Measurements from ENCODE around the gene CLHC1.

CLHC1 gene

DNA sequence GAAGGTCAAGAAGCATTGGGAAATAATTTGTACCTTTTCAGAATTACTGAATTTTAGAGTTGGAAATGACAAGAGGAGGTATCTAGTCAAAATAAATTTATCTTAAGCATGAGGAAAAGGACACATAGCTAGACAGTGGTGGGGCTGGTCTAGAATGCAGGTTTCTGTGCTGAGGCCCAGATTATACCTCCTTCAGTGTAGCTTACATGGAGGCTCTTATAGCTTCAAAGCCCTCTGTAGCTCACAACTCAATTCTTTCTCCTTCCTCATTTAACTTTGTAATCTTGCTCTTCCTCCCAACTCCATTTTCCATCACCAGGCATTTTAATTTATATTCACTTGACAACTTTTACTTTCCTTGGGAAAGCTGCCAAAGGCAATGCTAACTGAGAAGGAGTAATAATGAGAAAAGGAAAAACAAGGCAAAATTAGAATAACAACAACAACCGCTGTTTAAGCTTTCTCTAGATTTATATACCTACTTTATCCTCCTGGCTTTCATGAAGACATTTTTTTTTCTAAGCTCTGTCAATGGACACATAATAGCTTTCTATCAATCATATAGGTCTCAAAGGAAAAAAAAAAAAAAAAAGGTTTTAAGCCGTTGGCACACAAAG, 58.5 kb downstream of the CLHC1 start:
- H3K79me2 ChIP-seq (ENCODE audit: insufficient read depth, low read length) = no peaks in the 10 kb centered on the region
- ATAC-seq (ENCODE audit: insufficient read depth, low read depth) (no peak), DNase-seq (no peak)
- no peaks in the 10 kb centered on the region for H3K36me3 ChIP-seq (ENCODE audit: insufficient read depth, low read length)
- H3K4me2 ChIP-seq (ENCODE audit: insufficient read depth, low read length) = no peak overlapping the region
- no peak overlapping the region for H2AFZ ChIP-seq (ENCODE audit: low read depth, low read length)
- H4K20me1 ChIP-seq (ENCODE audit: insufficient read depth, low read length) = no peaks in the 10 kb centered on the region
- no peak overlapping the region for H3K4me3 ChIP-seq (ENCODE audit: low read depth in 1 of 2, low read length in 2 of 2)
- H3K27ac ChIP-seq (ENCODE audit: low read length) = no peak overlapping the region
- no peaks in the 10 kb centered on the region for H3K27me3 ChIP-seq (ENCODE audit: insufficient read depth, low read length, poor library complexity)
- TF ChIP-seq, protein P1, sequence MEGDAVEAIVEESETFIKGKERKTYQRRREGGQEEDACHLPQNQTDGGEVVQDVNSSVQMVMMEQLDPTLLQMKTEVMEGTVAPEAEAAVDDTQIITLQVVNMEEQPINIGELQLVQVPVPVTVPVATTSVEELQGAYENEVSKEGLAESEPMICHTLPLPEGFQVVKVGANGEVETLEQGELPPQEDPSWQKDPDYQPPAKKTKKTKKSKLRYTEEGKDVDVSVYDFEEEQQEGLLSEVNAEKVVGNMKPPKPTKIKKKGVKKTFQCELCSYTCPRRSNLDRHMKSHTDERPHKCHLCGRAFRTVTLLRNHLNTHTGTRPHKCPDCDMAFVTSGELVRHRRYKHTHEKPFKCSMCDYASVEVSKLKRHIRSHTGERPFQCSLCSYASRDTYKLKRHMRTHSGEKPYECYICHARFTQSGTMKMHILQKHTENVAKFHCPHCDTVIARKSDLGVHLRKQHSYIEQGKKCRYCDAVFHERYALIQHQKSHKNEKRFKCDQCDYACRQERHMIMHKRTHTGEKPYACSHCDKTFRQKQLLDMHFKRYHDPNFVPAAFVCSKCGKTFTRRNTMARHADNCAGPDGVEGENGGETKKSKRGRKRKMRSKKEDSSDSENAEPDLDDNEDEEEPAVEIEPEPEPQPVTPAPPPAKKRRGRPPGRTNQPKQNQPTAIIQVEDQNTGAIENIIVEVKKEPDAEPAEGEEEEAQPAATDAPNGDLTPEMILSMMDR (IDR thresholded peaks at IDR 0.05; ENCODE audit: borderline replicate concordance, extremely low read depth, low read length, poor library complexity, severe bottlenecking) = no peak
- no peak for TF ChIP-seq EZH2 (IDR thresholded peaks at IDR 0.05; ENCODE audit: borderline replicate concordance, low read depth, low read length, severe bottlenecking)
- no peaks in the 10 kb centered on the region for H3K4me1 ChIP-seq (ENCODE audit: insufficient read depth, low read length)
- H3K9ac ChIP-seq (ENCODE audit: low read depth, low read length) = no peak overlapping the region
- no peaks in the 10 kb centered on the region for H3K9me3 ChIP-seq (ENCODE audit: insufficient read depth, low read length, severe bottlenecking)

DNA sequence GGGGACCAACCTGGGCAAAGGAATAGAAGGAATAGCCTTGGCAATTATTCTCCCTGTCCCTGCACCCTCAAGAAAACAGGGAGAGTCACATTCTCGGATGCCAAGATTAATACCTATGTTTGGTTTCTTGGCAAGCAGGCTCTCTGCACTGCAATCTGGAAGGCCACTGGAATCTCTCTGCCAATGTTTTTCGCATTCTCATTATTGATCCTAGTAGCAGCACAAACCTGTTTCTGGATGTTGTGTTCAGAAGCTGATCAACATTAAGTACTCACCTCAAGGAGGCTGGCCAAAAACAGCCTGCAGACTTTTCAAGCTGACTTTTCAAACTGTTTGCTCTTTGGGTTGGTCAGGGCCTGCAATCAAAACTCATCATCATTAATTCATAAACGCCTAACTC, 62.2 kb downstream of the CLHC1 start:
- ATAC-seq (ENCODE audit: insufficient read depth, low read depth) (no peak), DNase-seq (no peak)
- Histone ChIP-seq H3K27ac (ENCODE audit: low read length) (no peak overlapping the region), H4K20me1 (ENCODE audit: insufficient read depth, low read length) (no peaks in the 10 kb centered on the region), H3K4me1 (ENCODE audit: insufficient read depth, low read length) (no peaks in the 10 kb centered on the region), H3K79me2 (ENCODE audit: insufficient read depth, low read length) (no peaks in the 10 kb centered on the region), H2AFZ (ENCODE audit: low read depth, low read length) (no peak overlapping the region), H3K4me3 (ENCODE audit: low read depth in 1 of 2, low read length in 2 of 2) (no peak overlapping the region), H3K9me3 (ENCODE audit: insufficient read depth, low read length, severe bottlenecking) (no peaks in the 10 kb centered on the region), H3K36me3 (ENCODE audit: insufficient read depth, low read length) (no peaks in the 10 kb centered on the region), H3K27me3 (ENCODE audit: insufficient read depth, low read length, poor library complexity) (no peaks in the 10 kb centered on the region), H3K9ac (ENCODE audit: low read depth, low read length) (no peak overlapping the region), H3K4me2 (ENCODE audit: insufficient read depth, low read length) (no peak overlapping the region)
- TF ChIP-seq, protein P1 (IDR thresholded peaks at IDR 0.05; ENCODE audit: borderline replicate concordance, extremely low read depth, low read length, poor library complexity, severe bottlenecking) = no peak
- no peak for TF ChIP-seq EZH2 (IDR thresholded peaks at IDR 0.05; ENCODE audit: borderline replicate concordance, low read depth, low read length, severe bottlenecking)

GRCh38 chr2:55169359-55169758, 62.7 kb downstream of the CLHC1 start:
- Histone ChIP-seq H3K27me3 (ENCODE audit: insufficient read depth, low read length, poor library complexity) (no peaks in the 10 kb centered on the region), H3K27ac (ENCODE audit: low read length) (no peak overlapping the region), H3K9ac (ENCODE audit: low read depth, low read length) (no peak overlapping the region), H4K20me1 (ENCODE audit: insufficient read depth, low read length) (no peaks in the 10 kb centered on the region), H3K79me2 (ENCODE audit: insufficient read depth, low read length) (no peaks in the 10 kb centered on the region), H3K4me1 (ENCODE audit: insufficient read depth, low read length) (no peaks in the 10 kb centered on the region), H3K4me2 (ENCODE audit: insufficient read depth, low read length) (no peak overlapping the region), H3K36me3 (ENCODE audit: insufficient read depth, low read length) (no peaks in the 10 kb centered on the region), H3K9me3 (ENCODE audit: insufficient read depth, low read length, severe bottlenecking) (no peaks in the 10 kb centered on the region), H3K4me3 (ENCODE audit: low read depth in 1 of 2, low read length in 2 of 2) (no peak overlapping the region), H2AFZ (ENCODE audit: low read depth, low read length) (no peak overlapping the region)
- TF ChIP-seq, protein P1 (IDR thresholded peaks at IDR 0.05; ENCODE audit: borderline replicate concordance, extremely low read depth, low read length, poor library complexity, severe bottlenecking) = no peak
- no peak for TF ChIP-seq EZH2 (IDR thresholded peaks at IDR 0.05; ENCODE audit: borderline replicate concordance, low read depth, low read length, severe bottlenecking)
- DNase-seq (no peak), ATAC-seq (ENCODE audit: insufficient read depth, low read depth) (no peak)

All from DND-41 (cell line).